Stimulated activated CD4-positive, alpha-beta T cell treated with anti-CD3 and anti-CD28 coated beads, Interleukin-12 subunit alpha, Interleukin-12 subunit beta, amount 100 ng/mL, for 4 hours (primary cell): ENCODE data around the gene ACVR1C.
A peak's percentile ranks its signal among the peaks of the same experiment; 100 is the strongest.

Experiments used
- DNase-seq: peaks from one replicate; pipeline ENCODE4 v3.0.0-alpha.2; 2020

ACVR1C gene

GRCh38 chr2:157628477-157629415 lies at the start of gene ACVR1C:
ACVR1C (minus strand) TSS chr2:157628864; CDS start chr2:157628644, 220 bp downstream.
- peak; percentile 53 for DNase-seq

GRCh38 chr2:157677941-157678340 lies 49.3 kb upstream of the ACVR1C start:
- no peak for DNase-seq

- no peak for DNase-seq
Observed at GRCh38 chr2:157672129-157672528, 43.5 kb upstream of the ACVR1C start.

- no peak for DNase-seq
Observed at GRCh38 chr2:157662401-157662800, 33.7 kb upstream of the ACVR1C start.

DNA sequence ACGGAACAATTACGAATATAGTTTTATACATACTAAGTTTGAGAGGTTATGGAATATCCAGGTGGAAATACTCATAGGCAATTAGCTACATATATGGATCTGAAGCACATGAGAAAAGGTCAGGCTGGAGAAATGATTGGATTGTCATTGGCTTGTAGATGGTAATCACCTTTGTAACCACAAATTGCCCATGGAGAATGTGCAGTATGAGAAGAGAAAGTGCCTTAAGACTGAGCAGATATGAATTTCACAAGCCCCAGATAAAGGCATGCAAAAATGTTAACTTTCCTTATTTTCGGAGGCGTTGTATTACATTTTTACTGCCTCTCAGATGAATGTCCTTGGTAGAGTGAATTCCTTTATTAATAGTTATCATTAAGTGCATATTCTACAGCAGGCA lies 33.1 kb upstream of the ACVR1C start:
- DNase-seq: no peak

DNA sequence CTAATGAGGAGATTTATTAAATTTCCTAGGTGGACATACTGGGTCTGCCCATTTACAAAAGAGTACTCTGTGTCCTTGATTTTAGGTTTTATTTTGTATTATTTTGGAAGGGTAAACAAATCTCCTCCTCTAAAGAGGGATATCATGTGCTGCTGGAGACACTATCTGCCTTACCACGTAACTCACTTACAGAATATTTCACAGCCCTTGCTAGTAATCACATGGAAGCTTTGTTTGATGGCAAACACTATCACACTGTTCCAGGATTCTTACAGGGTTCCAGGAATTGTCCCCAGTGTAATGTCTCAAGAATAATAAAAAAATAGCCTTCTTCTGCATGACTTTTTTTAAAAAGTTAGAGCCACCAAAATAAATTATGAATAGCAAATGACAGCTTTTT lies 29.2 kb upstream of the ACVR1C start:
- DNase-seq: no peak

- DNase-seq: no peak
Observed at GRCh38 chr2:157657101-157657500, 28.4 kb upstream of the ACVR1C start.

DNA sequence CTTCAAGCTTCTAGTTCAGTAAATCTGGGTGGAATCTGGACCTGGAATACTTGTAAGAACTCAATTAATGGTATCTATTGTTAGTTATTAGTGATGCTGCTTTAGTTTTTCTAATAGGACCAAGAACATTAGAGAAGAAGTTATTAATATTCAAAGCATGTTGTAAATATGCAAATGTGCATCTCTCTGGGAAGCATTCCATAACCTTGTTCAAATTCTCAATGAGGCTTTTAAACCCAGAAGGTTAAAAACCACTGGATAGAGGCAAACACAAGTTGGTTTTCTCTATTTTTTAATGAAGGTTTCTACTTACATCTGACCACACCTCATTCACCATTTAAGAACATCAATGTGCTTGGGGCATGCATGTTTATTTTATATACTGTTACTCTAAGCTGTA lies 16.1 kb upstream of the ACVR1C start:
- DNase-seq: no peak

DNA sequence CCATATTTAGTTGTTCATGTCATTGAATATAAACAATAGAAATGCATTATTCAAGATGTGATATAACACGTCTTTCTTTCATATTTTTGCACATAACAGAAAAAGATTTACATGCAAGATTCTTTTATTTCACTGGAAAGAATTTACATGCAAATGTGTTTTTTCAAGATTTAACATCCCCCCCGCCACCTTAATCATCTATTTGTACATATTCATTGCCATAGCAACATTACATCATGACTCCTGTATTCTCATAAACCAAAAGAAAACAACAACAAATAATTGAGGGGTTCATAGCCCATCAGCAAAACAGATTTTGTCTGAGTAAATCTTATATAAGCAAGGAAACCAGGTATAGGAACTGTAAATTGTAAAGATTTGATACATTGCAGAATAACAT lies 3.2 kb upstream of the ACVR1C start:
- no peak for DNase-seq

GRCh38 chr2:157627594-157628476 lies 829 bp downstream of the ACVR1C start:
- DNase-seq: peak; percentile 31

- DNase-seq: no peak
Observed at GRCh38 chr2:157625296-157625695, 3.4 kb downstream of the ACVR1C start.

GRCh38 chr2:157620956-157621355 lies 7.7 kb downstream of the ACVR1C start:
- DNase-seq: no peak

- no peak for DNase-seq
Observed at GRCh38 chr2:157611726-157612125, 16.9 kb downstream of the ACVR1C start.

DNA sequence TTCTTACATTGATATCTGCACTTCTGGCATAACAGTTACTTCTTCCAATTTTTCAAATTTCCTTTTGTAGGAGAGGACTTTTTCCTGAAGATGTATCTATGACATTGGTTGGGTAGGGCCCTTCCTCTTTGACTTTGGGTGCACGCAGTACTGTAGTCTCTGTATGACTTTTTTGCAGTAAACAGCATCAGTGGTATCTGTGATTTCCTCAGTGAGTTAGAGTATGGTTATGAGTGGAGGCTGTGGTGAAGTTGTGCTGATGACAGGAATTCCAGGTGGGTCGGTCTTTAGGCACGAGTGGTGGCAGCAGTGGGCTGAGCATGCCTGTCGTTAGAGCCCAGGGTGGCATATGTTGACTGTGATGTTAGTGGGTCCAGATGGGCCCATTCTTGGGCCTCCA lies 17.6 kb downstream of the ACVR1C start:
- no peak for DNase-seq

DNA sequence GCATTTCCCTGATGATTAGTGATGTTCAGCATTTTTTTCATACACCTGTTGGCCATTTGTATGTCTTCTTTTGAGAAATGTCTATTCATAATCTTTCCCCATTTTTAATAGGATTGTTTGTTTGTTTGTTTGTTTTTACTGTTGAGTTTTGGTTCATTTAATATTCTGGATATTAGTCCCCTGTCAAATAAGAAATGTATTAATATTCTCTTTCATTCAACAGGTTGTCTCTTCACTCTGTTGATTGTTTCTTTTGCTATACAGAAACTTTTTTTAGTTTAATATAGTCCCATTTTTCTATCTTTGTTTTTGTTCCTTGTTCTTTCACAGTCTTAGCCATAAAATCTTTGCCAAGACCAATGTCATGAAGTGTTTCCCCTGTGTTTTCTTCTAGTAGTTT lies 22.1 kb downstream of the ACVR1C start:
- no peak for DNase-seq

- no peak for DNase-seq
Observed at GRCh38 chr2:157603198-157603597, 25.5 kb downstream of the ACVR1C start.

GRCh38 chr2:157601807-157602206 lies 26.9 kb downstream of the ACVR1C start:
- no peak for DNase-seq

GRCh38 chr2:157596992-157597681 lies 31.5 kb downstream of the ACVR1C start:
- peak; percentile 56 for DNase-seq

- no peak for DNase-seq
Observed at GRCh38 chr2:157593411-157593810, 35.3 kb downstream of the ACVR1C start.

GRCh38 chr2:157592948-157593347 lies 35.7 kb downstream of the ACVR1C start:
- no peak for DNase-seq

DNA sequence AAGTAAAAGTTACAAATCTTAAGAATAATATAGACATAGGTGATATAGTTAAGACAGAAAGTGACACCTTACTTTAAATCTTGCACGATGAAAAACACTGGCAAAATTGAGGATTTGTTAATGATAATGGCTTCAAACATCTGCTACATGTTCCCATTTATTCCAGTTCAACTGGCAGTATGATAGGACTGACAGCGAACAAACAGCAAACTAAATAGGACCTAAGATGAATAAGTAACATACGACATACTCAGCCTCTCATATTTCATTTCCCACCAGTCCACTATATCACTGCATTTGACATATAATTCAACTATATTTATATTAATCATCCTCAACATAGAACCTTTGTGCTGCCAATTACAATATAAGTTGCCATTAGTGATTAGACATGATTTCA lies 36.3 kb downstream of the ACVR1C start:
- no peak for DNase-seq

GRCh38 chr2:157587576-157587975 lies 41.1 kb downstream of the ACVR1C start:
- DNase-seq: no peak

- no peak for DNase-seq
Observed at GRCh38 chr2:157574165-157574564, 54.5 kb downstream of the ACVR1C start.
